HG03159 (cell line): ENCODE data around the gene HSPB2.

Experiments used
- ATAC-seq: cut with Tn5 transposase; IDR thresholded peaks from one replicate; pipeline ENCODE4 v1.9.1; 2021; ENCODE audit warnings: mild to moderate bottlenecking, moderate library complexity; ENCODE audit not compliant: unreplicated experiment

Gene HSPB2

DNA sequence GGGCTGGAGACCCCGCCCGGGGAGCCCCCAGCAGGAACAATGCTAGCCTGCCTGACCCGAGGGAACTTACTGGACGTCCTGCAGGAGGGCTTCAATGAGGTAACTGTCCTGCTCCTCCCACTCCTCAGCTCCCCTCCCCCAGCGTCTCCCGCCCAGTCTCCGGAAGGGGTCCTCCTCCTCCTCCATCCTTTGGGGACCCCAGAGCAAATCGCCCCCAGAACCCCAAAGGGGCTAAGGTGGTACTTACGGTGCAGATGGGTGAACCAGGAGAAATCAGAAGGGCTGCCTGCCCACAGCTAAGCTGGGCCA lies 24.9 kb downstream of the HSPB2 start:
- no peak for ATAC-seq

DNA sequence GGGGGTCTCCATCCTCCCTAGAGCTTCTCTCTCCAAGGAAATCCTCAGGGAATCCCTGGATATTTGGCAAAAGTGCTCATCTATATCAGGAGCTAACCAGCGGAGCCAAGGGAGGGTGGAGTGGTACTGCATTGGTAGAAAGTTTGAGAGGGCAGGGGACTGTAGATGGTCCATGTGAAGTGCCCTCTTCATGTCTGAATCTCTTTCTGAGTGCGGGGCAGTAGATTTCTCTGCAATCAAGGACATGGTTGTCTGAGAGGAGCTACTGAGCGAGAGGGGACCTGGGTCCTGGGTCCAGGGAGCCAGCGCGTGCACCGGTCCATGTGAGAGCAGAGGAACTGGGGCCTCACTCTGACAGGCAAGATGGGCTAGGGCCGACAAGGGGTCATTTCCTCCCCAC lies 25.3 kb downstream of the HSPB2 start:
- no peak for ATAC-seq

DNA sequence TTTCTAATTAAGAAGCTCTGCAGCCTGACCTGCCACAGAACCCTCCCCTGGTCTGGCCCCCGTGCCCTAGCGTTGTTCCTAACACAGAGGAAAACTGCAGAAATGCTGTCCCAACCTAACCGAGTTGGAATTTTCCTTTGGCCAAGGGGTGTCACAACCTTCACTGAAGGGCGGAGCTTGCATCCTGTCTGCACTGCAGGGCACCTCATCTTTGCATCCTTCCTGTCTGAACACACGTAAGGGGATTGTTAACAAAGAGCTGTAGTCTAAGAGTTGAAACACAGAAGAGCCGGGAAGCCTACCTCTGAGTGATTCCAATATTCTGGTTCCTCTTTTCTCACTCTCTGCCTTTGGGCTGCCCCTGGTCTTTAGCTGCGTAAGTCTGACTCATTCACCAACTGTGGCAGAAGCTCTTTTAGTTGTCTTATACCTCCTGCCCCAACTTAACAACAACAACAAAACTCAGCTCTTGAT lies 26.2 kb downstream of the HSPB2 start:
- peak; percentile 89 for ATAC-seq

DNA sequence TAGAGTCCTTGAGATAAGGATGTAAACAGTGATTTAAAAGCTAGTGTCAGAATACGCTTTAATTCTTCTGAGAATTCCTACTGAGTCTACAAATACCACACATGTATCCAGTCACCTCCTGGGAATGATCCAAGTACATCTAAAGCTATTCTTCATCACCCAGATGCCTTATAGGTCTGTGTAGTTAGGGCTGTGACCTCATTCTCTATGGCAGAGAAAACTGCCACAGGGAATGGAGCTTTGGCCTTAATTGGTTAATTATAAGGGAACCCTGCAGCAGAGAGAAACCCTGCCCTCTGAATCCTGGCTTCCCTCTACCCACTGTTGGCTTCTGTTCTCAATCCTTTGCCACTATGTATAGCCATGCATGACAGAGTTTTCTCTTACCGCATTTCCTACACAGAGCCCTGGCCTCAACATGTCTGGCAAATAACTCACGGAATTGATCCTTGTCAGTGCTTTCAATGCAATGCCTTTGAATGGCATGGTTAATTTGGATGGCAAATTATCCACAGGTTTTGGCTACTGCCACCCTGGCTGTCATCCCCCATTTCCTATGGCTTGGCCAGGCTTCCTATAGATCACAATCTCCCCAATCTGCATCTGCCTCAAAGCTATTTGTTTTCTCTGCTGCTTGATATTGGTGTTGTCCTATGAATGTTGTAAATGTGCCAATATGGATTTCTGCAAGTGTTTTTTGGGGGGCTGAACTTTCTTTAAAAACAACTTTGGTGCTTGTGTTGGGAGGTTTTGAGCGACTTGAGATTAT lies 27.5 kb downstream of the HSPB2 start:
- no peak for ATAC-seq

DNA sequence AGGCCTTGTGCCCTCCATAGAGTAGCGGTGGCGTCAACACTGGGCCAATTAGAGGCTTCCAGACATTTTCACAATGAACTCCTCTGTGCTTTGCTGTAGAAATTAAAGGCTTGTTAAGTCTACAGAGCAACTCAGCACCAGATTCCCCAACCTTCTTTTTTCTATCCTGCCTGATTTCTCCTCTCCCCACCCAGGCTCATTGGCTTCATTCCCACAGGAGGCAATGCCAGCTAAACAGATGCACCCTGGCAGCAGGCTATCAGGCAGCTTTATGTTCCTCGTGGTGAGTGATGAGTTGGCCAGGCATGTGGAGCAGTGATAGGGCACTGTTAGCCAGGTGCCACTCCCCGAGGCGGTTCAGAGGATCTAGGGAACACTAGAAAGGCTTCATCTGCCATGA lies 29.4 kb downstream of the HSPB2 start:
- ATAC-seq = no peak

DNA sequence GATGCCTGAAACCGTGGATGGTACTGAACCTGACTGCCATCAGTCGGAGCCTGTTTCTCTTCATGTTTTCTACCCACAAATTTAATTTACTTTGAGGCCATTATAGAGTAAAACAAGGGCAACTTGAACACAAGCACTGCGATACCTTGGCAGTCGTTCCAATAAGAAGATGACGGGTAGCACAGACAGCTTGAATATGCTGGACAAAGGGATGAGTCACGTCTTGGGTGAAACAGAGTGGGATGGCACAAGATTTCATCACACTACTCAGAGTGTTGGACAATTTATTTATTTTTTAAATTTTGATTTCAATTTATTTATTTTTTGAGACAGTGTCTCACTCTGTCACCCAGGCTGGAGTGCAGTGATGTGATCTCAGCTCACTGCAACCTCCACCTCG lies 30.3 kb downstream of the HSPB2 start:
- no peak for ATAC-seq

DNA sequence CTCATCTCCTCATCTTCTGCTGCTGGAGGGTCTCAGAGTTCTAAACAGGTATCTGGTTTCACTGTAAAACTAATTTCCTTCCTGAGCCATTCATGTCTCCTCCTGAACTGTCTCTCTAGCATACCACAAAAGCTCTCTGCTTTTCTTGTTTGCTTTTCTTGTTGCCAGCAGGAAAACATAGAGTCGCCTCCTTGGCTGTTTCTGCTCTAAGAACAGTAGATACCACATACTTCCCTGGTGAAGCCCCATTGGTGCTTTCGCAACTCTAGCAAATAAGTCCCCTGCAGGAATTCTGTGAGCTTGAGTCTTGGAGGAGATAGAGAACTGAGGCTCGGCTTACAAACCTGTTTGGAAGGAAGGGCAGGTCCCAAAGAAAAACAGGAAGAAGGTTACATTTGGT lies 31.6 kb downstream of the HSPB2 start:
- no peak for ATAC-seq

DNA sequence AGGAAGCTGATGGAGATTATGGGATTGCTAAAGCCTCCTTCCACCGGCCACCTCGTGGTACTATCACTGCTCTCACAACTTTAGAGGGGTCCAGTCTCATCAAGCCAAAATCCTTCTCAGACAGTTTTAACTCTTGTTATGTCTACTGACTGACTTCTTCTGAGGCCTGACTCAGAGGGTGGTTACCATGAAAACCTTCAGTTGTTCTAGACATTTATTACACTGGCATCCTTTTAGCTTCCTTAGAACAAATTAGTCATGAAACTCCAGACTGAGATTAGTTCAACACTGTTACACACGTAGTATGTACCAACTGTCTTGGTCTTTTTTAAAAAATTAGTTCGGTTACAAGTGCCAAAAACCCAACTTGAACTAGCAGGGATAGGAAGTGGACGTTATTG lies 32.1 kb downstream of the HSPB2 start:
- ATAC-seq = no peak

DNA sequence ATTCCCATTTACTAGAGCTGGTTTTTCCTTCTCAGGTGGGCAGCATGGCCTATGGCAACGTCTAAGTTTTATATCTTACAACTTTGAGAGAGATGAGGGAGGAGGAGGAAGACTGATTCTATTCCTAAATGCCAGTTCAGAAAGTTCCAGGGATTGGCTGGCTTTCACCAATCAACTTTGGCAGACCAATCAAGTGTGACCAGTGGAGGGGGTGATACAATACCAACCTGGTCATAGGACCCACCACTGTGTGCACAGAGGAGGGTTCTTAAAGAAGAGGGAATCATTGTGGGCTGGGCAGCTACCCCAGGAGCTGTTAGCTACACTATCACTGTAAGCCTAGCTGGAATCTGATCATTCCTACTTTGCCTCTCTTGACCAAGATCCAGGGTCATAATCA lies 32.7 kb downstream of the HSPB2 start:
- no peak for ATAC-seq

DNA sequence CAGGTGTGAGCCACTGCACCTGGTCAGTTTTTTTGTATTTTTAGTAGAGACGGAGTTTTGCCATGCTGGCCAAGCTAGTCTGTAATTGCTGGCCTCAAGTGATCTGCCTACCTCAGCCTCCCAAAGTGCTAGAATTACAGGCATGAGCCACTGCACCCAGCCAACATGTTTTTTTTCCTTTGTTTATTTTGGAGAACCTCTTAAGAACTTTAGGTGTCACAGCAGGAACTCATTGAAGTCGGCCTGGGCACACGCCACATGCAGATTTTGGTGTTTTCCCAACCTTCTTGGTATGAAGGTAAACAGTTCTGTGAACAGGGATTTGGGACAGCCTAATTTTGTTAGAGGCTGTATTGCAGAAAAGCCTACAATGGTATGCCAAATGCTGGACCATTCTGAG lies 34.0 kb downstream of the HSPB2 start:
- no peak for ATAC-seq

DNA sequence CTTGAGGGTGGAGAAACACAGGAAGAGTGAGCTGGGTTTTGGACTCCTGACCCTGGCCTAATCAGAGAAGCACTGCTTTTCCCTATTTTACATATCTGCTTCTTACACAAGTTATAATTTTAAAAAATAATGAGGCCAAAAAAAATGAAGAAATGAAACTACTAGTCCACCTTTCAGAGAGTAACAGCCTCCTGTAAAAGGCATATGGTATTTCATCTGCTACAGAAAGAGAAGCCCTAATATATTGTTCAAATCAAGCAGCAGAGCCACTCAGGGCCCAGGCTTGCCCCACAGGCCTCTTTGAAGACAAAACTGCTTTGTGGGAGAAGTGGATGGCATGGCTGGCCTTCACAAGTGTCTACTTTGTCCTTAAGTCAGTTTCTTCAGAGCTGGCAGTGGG lies 34.6 kb downstream of the HSPB2 start:
- ATAC-seq = peak; percentile 72

DNA sequence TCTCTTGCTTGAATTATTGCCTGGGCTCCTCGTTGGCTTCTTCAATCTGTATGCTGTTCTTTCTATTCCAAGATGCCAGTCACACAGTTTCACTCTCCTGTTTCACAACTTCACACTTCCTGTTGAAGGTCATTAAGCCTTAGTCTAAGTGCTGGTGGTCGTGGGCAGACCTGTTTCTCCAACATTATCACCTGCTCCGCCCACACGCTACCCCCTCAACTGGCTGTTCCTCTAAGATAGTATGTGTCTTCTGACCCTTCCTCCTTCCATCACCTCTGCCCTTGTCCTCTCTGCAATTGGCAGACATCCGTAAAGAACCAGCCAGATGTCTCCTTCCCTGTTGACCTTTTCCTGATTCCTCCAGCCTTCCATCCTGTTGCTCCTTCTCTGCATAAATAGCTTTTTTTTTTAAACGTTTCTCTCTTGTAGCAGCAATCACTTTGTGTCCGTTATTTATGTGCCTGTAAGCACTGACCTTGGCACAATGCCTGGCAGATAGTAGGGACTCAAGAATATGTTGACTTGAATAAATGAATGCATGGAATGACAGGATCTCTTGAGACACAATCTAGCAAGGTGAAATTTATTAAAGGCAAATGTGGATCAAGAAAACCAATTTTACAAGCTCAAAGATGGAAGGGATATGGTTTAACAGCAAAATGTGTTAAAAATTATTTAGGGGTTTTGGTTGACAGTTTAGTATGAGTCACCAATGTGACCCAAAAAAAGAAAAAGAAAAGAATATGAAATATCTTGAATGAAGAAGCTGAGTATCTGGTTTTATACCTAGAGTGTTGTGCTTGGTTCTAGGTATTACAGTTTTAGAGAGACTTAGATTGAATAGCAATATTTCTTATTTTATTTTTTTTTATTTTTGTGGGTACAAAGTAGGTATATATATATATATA lies 37.2 kb downstream of the HSPB2 start:
- ATAC-seq = no peak

DNA sequence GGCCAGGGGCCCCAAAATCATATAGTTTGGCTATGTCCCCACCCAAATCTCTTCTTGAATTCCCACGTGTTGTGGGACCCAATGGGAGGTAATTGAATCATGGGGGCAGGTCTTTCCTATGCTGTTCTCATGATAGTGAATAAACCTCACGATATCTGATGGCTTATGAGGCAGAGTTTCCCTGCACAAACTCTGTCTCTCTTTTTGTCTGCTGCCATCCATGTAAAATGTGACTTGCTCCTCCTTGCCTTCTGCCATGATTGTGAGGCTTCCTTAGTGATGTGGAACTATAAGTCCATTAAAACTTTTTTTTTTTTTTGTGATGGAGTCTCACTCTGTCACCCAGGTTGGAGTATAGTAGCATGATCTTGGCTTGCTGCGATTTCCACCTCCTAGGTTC lies 39.0 kb downstream of the HSPB2 start:
- ATAC-seq = no peak

DNA sequence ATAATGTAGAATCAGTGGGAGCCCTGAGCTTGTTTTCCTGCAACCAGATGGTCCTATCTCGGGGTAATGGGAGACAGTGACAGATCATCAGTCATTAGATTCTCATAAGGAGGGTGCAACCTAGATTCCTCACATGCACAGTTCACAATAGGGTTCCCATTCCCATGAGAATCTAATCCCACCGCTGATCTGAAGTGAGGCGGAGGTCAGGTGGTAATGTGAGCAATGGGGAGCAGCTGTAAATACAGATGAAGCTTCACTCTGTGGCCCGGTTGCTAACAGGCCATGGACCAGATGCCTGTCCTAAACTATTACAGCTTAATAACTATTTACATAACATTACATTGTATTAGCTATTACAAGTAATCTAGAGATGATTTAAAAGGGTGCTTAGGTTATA lies 41.6 kb downstream of the HSPB2 start:
- no peak for ATAC-seq

DNA sequence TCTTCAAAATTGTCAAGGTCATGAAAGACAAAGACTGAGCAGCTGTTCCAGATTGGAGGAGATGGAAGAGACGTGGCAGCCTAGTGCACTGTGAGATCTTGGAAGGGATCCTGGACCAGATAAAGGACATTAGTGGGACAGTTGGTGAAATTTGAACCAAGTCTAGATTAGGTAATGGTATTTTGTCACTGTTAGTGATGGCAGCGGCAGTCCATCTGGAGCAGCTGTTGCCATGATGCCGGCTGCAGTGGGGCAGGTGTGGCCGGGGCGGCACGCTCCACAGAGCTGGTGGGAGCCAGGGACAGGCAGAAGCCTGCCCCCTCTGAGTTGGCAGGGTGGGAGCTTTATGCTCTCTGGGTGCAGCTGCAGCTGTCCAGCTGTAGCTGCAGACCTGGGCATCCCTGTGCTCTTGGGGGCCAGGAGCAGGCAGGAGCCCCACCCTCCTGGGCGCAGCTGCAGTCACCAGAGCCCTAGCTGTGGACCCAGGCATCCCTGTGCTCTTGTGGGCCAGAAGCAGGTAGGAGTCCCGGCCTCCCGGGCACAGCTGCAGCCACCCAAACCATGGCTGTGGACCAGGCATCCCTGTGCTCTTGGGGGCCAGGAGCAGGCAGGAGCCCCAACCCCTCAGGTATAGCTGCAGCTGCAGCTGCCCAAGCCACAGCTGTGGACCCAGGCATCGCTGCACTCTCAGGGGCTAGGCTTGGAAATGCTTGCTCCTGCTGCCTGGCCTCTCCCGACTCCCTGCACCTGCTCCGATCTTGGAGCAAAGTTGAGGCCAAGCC lies 45.3 kb downstream of the HSPB2 start:
- ATAC-seq = no peak

DNA sequence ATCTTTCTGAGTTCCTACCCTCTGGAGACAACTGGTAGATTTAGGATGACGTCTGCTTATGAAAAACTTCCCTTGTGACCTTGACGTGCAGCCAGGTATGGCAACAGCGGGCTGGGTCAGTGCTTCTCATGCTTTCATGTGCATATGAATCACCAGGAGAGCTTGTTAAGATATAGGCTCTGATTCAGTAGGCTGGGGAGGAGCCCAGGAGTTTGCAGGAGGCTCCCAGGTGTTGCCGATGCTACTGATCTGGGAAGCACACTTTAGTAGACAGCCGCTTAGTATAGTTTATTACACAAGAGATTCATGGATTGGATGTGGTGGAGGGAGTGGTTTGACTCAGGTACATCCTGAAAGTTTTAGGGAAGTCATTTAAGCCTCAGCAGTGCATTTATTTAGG lies 48.4 kb downstream of the HSPB2 start:
- no peak for ATAC-seq

DNA sequence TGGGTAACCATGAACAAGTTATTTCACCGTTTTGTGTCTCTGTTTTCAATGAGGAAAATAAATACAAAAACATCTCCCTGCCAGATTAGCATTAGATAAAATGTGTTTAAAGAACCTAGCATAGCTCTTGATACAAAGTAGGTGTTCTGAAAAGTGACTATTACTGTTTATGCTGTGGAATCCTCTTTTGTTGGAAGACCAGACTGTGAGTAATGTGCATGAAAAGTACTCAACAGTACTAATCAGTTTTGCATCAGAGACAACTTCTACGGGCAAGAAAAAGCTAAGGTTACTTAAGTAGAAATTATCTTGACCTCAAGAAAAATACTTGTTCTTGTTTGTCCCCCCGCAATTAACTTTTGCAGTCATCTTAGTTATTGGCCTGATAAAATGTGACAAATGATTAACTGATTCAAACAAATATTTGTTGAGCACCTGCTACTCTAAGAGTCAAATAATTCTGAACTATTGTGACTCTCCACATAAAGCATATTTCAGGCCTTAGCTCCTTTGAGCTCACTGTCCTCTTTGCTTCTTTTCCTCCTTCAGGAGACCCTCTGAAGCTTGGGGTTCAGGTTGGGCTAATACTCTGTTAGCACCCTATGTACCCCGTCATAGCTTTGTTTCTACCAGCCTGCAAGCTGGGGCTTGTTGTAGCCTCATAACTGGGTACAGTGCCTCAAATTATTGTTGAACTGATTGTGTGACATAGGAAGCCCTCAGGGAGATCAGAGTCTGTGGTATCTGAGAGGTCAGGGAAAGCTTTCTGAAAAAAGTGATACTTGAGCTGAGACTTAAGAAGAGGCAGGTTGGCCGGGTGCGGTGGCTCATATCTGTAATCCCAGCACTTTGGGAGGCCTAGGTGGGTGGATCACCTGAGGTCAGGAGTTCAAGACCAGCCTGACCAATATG lies 49.1 kb downstream of the HSPB2 start:
- ATAC-seq = no peak
